Activated CD8-positive, alpha-beta memory T cell treated with anti-CD3 and anti-CD28 coated beads, Interleukin-2, amount 50 U/mL, for 24 hours (primary cell): ENCODE data around the gene LPP.

ENCODE experiments used
- DNase-seq: peaks from one replicate; pipeline ENCODE4 v3.0.0-alpha.2; 2020; ENCODE audit errors: extremely low read depth

LPP gene

GRCh38 chr3:188782613-188783124 lies 628.7 kb downstream of the LPP start:
- DNase-seq: no peak

- no peak for DNase-seq
Measured at GRCh38 chr3:188786424-188786823, 632.5 kb downstream of the LPP start.

- DNase-seq: peak; percentile 50
Measured at GRCh38 chr3:188788621-188789081, 634.7 kb downstream of the LPP start.

GRCh38 chr3:188789251-188789650 lies 635.3 kb downstream of the LPP start:
- DNase-seq: no peak

- no peak for DNase-seq
Measured at GRCh38 chr3:188791311-188791710, 637.4 kb downstream of the LPP start.

GRCh38 chr3:188792793-188793192 lies 638.8 kb downstream of the LPP start:
- no peak for DNase-seq

- no peak for DNase-seq
Measured at GRCh38 chr3:188796122-188796631, 642.2 kb downstream of the LPP start.

GRCh38 chr3:188797045-188797444 lies 643.1 kb downstream of the LPP start:
- DNase-seq: no peak

- DNase-seq: no peak
Measured at GRCh38 chr3:188798556-188799145, 644.7 kb downstream of the LPP start.

- DNase-seq: no peak
Measured at GRCh38 chr3:188801393-188801792, 647.4 kb downstream of the LPP start.

- no peak for DNase-seq
Measured at GRCh38 chr3:188802645-188803044, 648.7 kb downstream of the LPP start.

GRCh38 chr3:188807006-188807405 lies 653.0 kb downstream of the LPP start:
- no peak for DNase-seq

GRCh38 chr3:188812198-188812597 lies 658.2 kb downstream of the LPP start:
- DNase-seq: no peak

GRCh38 chr3:188814581-188814980 lies 660.6 kb downstream of the LPP start:
- no peak for DNase-seq

GRCh38 chr3:188817103-188817934 lies 663.4 kb downstream of the LPP start:
- no peak for DNase-seq

GRCh38 chr3:188817935-188818269 lies 663.9 kb downstream of the LPP start:
- DNase-seq: no peak

GRCh38 chr3:188818282-188818681 lies 664.3 kb downstream of the LPP start:
- DNase-seq: no peak

GRCh38 chr3:188819939-188820338 lies 666.0 kb downstream of the LPP start:
- no peak for DNase-seq

- no peak for DNase-seq
Measured at GRCh38 chr3:188822004-188822403, 668.0 kb downstream of the LPP start.

- no peak for DNase-seq
Measured at GRCh38 chr3:188822411-188822810, 668.5 kb downstream of the LPP start.

- no peak for DNase-seq
Measured at GRCh38 chr3:188824566-188824965, 670.6 kb downstream of the LPP start.

GRCh38 chr3:188825901-188826300 lies 671.9 kb downstream of the LPP start:
- DNase-seq: no peak

GRCh38 chr3:188826574-188826973 lies 672.6 kb downstream of the LPP start:
- no peak for DNase-seq
